Mucosa of rectum (tissue), 2 donors: ENCODE data around the gene CFAP91.

ENCODE experiments used
- H3K27ac ChIP-seq, 2 donors: one replicate each; pipeline ENCODE4 v1.7.0; 2013; ENCODE audit warnings: inconsistent platforms in 2 of 2, low read depth in 2 of 2, low read length in 2 of 2
- H3K27me3 ChIP-seq, 2 donors: one replicate each; pipeline ENCODE4 v1.7.0; 2013; ENCODE audit warnings: low read length in 2 of 2; ENCODE audit not compliant: control insufficient read depth in 2 of 2, insufficient read depth in 2 of 2
- H3K36me3 ChIP-seq, 2 donors: one replicate each; pipeline ENCODE4 v1.7.0; 2013; ENCODE audit warnings: low read length in 2 of 2; ENCODE audit not compliant: control insufficient read depth in 2 of 2, insufficient read depth in 2 of 2
- H3K4me1 ChIP-seq, 2 donors: one replicate each; pipeline ENCODE4 v1.7.0; 2013; ENCODE audit warnings: low read length in 2 of 2, mild to moderate bottlenecking in 1 of 2; ENCODE audit not compliant: control insufficient read depth in 2 of 2, insufficient read depth in 2 of 2
- H3K4me3 ChIP-seq, 2 donors: one replicate each; pipeline ENCODE4 v1.7.0; 2013; ENCODE audit warnings: low read length in 2 of 2
- H3K9ac ChIP-seq, 2 donors: one replicate each; pipeline ENCODE4 v1.7.0; 2013; ENCODE audit warnings: low read length in 2 of 2, low read depth in 1 of 2, mild to moderate bottlenecking in 1 of 2
- H3K9me3 ChIP-seq, 2 donors: one replicate each; pipeline ENCODE4 v1.7.0; 2013; ENCODE audit warnings: low read length in 2 of 2; ENCODE audit not compliant: control insufficient read depth in 2 of 2
- donor health status: healthy.
- donor health status: Normal muscosa, but diverticular disease.

CFAP91 gene

DNA sequence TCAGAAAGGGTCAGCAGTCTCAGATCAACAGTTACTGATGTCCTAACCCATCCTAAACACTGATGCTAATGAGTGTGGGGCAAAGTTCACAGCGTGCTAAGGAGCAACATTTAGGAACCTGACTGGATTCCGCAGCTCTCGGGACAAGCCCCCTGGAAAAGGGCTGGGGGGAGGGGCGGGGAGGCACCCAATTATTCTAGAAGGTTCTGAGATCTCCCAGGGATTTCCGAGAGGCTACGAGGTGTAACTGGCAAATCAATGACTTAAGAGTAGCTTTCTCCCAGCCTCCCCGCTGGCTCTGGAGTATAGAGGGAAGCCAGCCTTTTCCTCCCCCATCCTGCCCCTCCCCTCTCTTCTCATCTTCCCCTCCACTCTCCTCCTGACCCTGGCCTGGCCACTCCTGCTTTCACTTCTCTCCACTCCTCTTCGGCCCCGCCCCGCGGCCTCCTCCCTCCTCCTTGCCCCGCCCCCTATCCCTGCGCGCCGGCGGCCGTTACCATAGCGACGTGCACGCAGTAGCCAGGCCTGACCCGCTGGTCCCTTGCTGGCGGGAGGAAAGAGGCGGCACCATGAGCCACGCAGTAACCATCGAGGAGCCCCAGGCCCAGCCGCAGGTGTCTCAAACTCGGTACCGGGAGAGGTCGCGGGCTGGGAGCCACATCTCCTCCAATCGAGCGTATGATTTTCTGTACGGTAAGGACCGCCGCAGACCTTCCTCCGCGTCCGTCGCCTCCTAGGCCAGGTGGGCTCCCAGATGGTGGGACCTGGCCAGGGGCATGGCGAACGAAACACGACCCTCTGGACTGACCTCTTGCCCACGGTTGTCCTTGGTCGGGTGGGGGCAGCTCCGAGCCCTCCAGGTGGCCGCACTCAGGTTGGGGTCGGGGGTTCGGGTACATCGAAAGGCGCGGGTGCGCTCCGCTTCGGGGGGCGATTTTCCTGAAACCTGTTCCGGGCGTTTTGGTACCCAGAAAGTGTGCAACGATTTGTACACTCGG is at the start of gene CFAP91:
CFAP91 (plus strand) TSS at position 493 of the 998 bp plus-strand sequence; CDS start at position 570, 77 bp downstream.
- peak within 1 kb of the TSS in 1 of 2 donors; percentile 49 for H3K9ac ChIP-seq
- no peak within 1 kb of the TSS for H3K27ac ChIP-seq
- peak within 1 kb of the TSS; percentile 66 to 73 for H3K4me3 ChIP-seq

GRCh38 chr3:119653876-119654275 is 48.9 kb upstream of the CFAP91 start:
- H3K4me1 ChIP-seq = no peaks in the 10 kb centered on the region

More for the DNA sequence above, at the start of gene CFAP91:
- Histone ChIP-seq H3K4me1 (peaks cover 10 to 13% of the 10 kb centered on the region in 2 donors), H3K9me3 (no peaks in the 10 kb centered on the region), H3K36me3 (no peaks in the 10 kb centered on the region), H3K27me3 (peaks cover 0 to 3% of the 10 kb centered on the region in 2 donors)

DNA sequence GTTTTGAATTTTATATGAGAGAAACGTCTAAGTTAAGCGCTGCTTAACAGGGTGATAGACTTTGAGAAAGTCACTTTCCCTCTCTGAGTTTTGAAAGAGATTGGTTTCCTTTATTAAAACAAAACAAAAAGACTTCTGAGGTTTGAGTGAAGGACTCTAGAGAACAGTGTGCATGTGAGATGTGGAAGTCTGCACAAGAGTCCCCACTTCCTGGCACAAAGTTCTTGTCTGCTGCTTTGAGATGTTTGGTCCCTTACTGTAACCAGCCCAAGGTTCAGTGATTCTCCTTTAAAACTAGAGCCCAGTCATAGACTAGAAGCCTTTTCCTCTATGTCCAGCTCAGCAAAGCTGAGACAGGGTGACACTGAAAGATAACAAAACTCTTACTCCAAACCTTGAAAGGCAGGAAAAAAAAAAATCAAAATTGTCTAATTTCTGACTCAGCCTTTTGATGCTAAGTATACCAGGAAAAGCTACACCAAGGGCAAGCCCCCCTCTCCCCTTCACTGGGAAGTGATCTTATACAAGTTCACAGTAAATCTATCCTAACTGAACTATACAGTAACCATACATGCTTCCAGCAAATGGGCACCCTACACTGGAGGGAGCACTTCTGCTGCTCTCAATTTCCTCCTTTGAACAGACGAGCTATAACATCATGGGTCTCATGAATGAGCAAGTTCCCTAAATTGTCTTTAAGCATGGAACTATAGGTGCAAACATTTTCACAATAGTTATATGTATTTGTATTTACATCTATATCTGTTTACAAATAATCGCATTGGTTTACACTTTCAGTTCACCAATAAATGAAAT is 44.7 kb upstream of the CFAP91 start:
- Histone ChIP-seq H3K9me3 (no peaks in the 10 kb centered on the region), H3K27me3 (no peaks in the 10 kb centered on the region), H3K36me3 (peaks cover 2 to 3% of the 10 kb centered on the region in 2 donors), H3K27ac (no peak overlapping the region), H3K4me1 (no peaks in the 10 kb centered on the region), H3K9ac (no peak overlapping the region), H3K4me3 (no peak overlapping the region)

More at GRCh38 chr3:119653876-119654275, 48.9 kb upstream of the CFAP91 start:
- Histone ChIP-seq H3K4me3 (no peak overlapping the region), H3K27ac (no peak overlapping the region), H3K27me3 (no peaks in the 10 kb centered on the region), H3K9me3 (no peaks in the 10 kb centered on the region), H3K36me3 (peaks cover 2 to 3% of the 10 kb centered on the region in 2 donors), H3K9ac (no peak overlapping the region)

- no peaks in the 10 kb centered on the region for H3K9me3 ChIP-seq
- peak overlapping the region in 1 of 2 donors; percentile 10 for H3K4me3 ChIP-seq
- H3K27me3 ChIP-seq = no peaks in the 10 kb centered on the region
- H3K4me1 ChIP-seq = no peaks in the 10 kb centered on the region
- peaks cover 2 to 3% of the 10 kb centered on the region in 2 donors for H3K36me3 ChIP-seq
- no peak overlapping the region for H3K9ac ChIP-seq
- H3K27ac ChIP-seq = no peak overlapping the region
Measured at GRCh38 chr3:119658994-119659393, 43.8 kb upstream of the CFAP91 start.

DNA sequence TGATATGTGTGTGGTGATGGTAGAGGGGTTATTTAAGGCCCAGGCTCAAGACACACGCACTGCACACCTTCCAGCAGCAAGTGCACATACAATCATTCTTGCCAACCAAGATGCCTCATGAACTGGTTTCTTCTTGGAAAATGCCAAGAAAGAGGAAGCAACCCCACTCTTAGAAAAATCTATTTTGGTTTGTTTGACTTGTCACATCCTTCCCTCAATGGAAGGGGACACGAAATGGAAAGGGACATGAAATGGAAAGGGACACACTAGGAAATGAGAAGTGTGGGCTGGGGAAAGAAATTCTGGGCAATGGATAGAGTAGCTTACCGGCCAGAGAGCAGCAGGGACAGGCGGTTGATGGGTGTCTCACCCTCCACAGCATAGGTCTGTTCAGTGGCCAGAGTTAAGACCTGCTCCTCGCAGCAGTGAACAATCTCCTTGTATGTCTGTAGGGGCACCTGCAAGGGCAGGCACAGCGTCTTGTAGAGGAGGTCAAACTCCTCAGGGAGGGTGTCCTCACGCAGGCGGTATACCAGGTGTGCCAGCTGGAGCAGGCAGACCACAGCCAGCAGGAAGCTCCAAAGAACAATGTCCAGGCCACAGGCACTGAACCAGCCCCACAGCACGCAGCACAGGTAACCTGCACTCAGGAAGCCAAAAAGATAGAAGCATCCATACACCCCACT is 43.1 kb upstream of the CFAP91 start:
- H3K4me3 ChIP-seq = peak overlapping the region in 1 of 2 donors; percentile 10

GRCh38 chr3:119660474-119661440 is 42.1 kb upstream of the CFAP91 start, which contains the start of gene POPDC2:
POPDC2 (minus strand) TSS chr3:119660589; CDS start chr3:119660423, 166 bp downstream.
- no peaks in the 10 kb centered on the region for H3K9me3 ChIP-seq
- peak within 1 kb of the TSS in 1 of 2 donors; percentile 10 for H3K4me3 ChIP-seq
- H3K27me3 ChIP-seq = no peaks in the 10 kb centered on the region
- H3K4me1 ChIP-seq = no peaks in the 10 kb centered on the region
- peaks cover 2 to 3% of the 10 kb centered on the region in 2 donors for H3K36me3 ChIP-seq
- peak within 1 kb of the TSS in 1 of 2 donors; percentile 4 for H3K27ac ChIP-seq
- H3K9ac ChIP-seq = no peak within 1 kb of the TSS

More for the DNA sequence above, 43.1 kb upstream of the CFAP91 start:
- no peaks in the 10 kb centered on the region for H3K9me3 ChIP-seq
- peak overlapping the region in 1 of 2 donors; percentile 4 for H3K27ac ChIP-seq
- peaks cover 2 to 3% of the 10 kb centered on the region in 2 donors for H3K36me3 ChIP-seq
- H3K4me1 ChIP-seq = no peaks in the 10 kb centered on the region
- H3K9ac ChIP-seq = no peak overlapping the region
- no peaks in the 10 kb centered on the region for H3K27me3 ChIP-seq

DNA sequence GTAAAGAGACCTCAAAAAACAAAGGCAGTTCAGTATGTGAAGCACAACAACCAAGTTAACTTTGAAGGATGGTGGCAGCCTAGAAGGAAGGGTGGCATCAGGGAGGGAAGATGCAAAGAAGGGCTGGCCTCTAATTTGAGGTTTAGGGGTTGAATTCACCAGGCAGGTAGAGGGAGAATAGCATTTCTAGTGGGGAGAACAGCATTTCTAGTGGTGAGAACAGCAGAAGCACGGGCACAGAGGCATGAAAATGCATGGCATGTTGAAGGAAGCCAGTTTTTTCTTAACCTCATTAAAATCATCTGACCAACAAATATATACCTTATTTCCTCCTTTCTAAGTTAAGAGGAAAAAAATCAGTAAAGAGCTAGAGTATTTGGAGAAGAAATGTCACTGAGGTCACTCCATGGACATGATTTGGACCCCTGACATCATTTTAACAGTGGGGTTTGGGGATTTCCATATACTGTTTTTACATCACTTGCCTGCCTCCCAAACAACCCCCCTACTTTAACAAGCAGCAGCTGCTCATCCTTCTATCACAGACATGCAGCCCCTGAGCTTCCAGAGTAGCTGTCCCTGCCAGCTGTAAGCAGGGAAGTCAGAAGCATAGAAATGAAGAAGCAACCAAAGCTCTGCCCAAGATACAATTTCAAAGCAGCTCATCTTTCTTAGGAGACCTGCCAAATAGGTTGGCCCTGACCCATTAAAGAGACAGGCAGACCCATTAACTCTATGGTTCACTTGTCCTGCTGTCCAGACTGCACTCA is 40.0 kb upstream of the CFAP91 start:
- no peak overlapping the region for H3K9ac ChIP-seq
- peaks cover 0 to 8% of the 10 kb centered on the region in 2 donors for H3K36me3 ChIP-seq
- no peaks in the 10 kb centered on the region for H3K27me3 ChIP-seq
- H3K27ac ChIP-seq = peak overlapping the region in 1 of 2 donors; percentile 4
- H3K4me3 ChIP-seq = no peak overlapping the region
- H3K9me3 ChIP-seq = no peaks in the 10 kb centered on the region
- H3K4me1 ChIP-seq = no peaks in the 10 kb centered on the region

DNA sequence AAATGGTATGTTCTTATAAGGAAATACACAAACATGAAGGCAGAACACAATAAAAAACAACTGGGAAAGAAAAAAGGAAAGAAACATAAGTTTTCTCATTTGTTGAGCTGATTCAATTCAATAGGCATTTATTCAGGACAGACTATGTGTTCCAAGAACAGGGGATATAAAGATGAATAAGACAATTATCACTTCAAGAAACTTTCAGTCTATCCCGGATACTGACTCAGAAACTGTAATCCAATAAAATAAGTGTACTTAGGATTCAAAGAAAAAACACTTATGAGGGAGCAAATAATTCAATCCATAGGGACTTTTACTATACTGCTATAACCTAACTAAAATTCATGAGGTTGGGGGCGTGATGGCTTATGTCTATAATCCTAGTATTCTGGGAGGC is 38.9 kb upstream of the CFAP91 start:
- Histone ChIP-seq H3K36me3 (peaks cover 7 to 10% of the 10 kb centered on the region in 2 donors), H3K27me3 (no peaks in the 10 kb centered on the region), H3K4me1 (no peaks in the 10 kb centered on the region), H3K9ac (no peak overlapping the region), H3K27ac (no peak overlapping the region), H3K4me3 (no peak overlapping the region), H3K9me3 (no peaks in the 10 kb centered on the region)
